ENCODE data around the gene DLGAP1.
A peak's percentile ranks its signal among the peaks of the same experiment; 100 is the strongest.

Gene DLGAP1

DNA sequence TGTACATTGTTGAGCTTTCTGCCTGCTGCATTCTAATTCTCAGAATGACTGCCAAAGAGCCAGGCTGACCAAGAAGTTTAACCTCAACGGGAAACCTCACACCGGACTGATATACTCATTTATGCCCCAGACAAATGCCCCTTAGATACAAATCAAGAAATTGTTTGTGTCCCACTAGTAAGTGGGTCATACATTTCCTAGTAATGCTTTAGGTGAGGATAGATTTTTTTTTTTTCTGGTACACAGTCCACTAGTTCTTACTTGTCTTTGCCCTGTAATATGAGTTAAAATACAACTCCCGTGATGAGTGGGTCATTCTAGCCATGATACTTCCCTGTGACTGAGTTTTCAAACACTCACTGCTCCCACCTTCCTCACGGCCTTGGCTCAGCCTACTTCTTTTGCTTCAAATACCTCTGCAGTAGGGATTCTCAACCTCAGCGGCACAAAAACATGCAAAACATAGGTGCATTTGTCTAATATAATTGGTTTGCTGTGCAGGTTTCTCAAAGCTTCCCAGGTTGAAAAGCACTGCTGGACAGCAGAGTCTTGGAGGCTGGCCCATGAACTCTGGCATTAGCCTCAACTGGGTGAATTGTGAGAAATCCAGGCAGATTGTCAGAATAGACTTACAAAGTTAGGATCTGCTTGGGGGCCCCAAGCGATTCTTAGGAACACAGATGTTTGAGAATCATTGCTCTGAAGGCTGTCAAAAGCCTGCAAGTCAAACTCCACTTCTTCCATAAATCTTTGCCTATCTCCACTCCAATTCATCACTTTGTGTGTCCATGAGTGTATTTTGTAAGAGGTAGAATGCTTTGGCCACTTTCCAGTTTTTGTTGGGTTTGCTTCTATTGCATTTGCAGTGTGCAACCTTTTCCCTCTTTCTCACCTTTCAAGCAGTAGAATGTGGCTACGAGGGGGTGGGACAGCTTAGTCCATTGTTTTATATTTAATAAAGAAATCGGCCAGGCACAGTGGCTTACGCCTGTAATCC, 969.7 kb downstream of the DLGAP1 start:
- DNase-seq = no peak
- POLR2A ChIA-PET = no interaction called here
- 92% methylated on average over 4 of the region's 9 CpGs for WGBS (ENCODE audit: insufficient coverage)
- Histone ChIP-seq H3K27ac (ENCODE audit: insufficient read depth in 1 of 2, low read depth in 1 of 2, low read length in 2 of 2, poor library complexity in 1 of 2, severe bottlenecking in 2 of 2) (no peak overlapping the region), H3K9me3 (ENCODE audit: control extremely low read depth in 1 of 5, control insufficient read depth in 4 of 5, insufficient read depth in 2 of 5, low read depth in 1 of 5, low read length in 4 of 5) (no peaks in the 10 kb centered on the region), H3K27me3 (replicated peaks in 2 of 5; ENCODE audit: control insufficient read depth in 4 of 5, insufficient read depth in 5 of 5, low read length in 4 of 5) (no peaks in the 10 kb centered on the region), H3K36me3 (ENCODE audit: control insufficient read depth in 4 of 4, insufficient read depth in 4 of 4, low read length in 3 of 4) (no peaks in the 10 kb centered on the region), H3K4me3 (ENCODE audit: control insufficient read depth in 1 of 7, extremely low read depth in 1 of 7, insufficient read depth in 4 of 7, low read depth in 2 of 7, low read length in 6 of 7) (no peak overlapping the region), H3K4me1 (ENCODE audit: control extremely low read depth in 1 of 4, control insufficient read depth in 4 of 4, insufficient read depth in 4 of 4, low read length in 3 of 4) (peaks cover 0 to 5% (median 2%) of the 10 kb centered on the region in 4 experiments)
- CTCF ChIA-PET = interaction anchor here (1.0 to 1.3 kb wide), 2 partner anchors 7 to 15 kb away, joined by 3 read pairs; no protein-coding TSS in a partner anchor

GRCh38 chr18:3482258-3482657, 972.8 kb downstream of the DLGAP1 start:
- DNase-seq = no peak
- Histone ChIP-seq H3K9me3 (ENCODE audit: control extremely low read depth in 1 of 5, control insufficient read depth in 4 of 5, insufficient read depth in 2 of 5, low read depth in 1 of 5, low read length in 4 of 5) (no peaks in the 10 kb centered on the region), H3K27me3 (replicated peaks in 2 of 5; ENCODE audit: control insufficient read depth in 4 of 5, insufficient read depth in 5 of 5, low read length in 4 of 5) (no peaks in the 10 kb centered on the region), H3K36me3 (ENCODE audit: control insufficient read depth in 4 of 4, insufficient read depth in 4 of 4, low read length in 3 of 4) (no peaks in the 10 kb centered on the region), H3K27ac (ENCODE audit: insufficient read depth in 1 of 2, low read depth in 1 of 2, low read length in 2 of 2, poor library complexity in 1 of 2, severe bottlenecking in 2 of 2) (no peak overlapping the region), H3K4me1 (ENCODE audit: control extremely low read depth in 1 of 4, control insufficient read depth in 4 of 4, insufficient read depth in 4 of 4, low read length in 3 of 4) (peaks cover 0 to 5% (median under 1%) of the 10 kb centered on the region in 4 experiments), H3K4me3 (ENCODE audit: control insufficient read depth in 1 of 7, extremely low read depth in 1 of 7, insufficient read depth in 4 of 7, low read depth in 2 of 7, low read length in 6 of 7) (no peak overlapping the region)
- ChIA-PET CTCF (interaction anchor here (0.6 to 1.4 kb wide), 13 partner anchors 10 to 185 kb away, joined by 3 to 7 read pairs (median 4); no protein-coding TSS in a partner anchor), POLR2A (interaction anchor here (0.6 kb wide), 1 partner anchor 41 kb away, joined by 3 read pairs; no protein-coding TSS in a partner anchor)
- WGBS (ENCODE audit: insufficient coverage) = no CpG with 5 or more reads among the region's 3 CpGs

DNA sequence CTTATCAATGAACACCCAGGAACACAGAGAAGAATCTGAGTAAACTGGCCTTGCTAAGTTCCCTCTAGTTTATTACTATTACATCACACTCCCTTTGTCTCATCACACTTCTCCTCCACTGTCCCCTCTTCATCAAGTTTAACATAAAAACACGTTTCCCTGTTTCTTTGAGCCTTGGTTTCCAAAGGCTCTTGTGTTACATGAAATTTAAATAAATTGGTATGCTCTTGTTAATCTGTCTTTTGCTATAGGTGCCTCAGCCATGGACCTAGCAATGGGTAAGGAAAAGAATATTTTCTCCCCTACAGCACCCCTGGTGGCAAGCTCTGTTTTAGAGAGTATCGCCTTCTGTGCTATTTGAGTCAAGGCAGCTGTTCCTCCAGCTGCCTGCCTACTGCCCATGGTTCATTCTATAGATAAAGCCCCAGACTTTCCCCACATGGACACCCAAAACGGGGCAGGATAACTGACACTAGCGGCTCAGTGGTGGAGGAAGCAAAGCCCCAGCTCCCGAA, 973.4 kb downstream of the DLGAP1 start:
- no peaks in the 10 kb centered on the region for H3K36me3 ChIP-seq (ENCODE audit: control insufficient read depth in 4 of 4, insufficient read depth in 4 of 4, low read length in 3 of 4)
- WGBS (ENCODE audit: insufficient coverage) = 20% methylated on average over 1 of the region's 5 CpGs
- H3K9me3 ChIP-seq (ENCODE audit: control extremely low read depth in 1 of 5, control insufficient read depth in 4 of 5, insufficient read depth in 2 of 5, low read depth in 1 of 5, low read length in 4 of 5) = no peaks in the 10 kb centered on the region
- DNase-seq = peak in 2 of 3 donors; percentile 43 to 44
- ChIA-PET CTCF (interaction anchor here (0.6 to 1.4 kb wide), 14 partner anchors 10 to 184 kb away, joined by 3 to 7 read pairs (median 4); no protein-coding TSS in a partner anchor), POLR2A (interaction anchor here (0.6 kb wide), 1 partner anchor 42 kb away, joined by 3 read pairs; no protein-coding TSS in a partner anchor)
- H3K27me3 ChIP-seq (replicated peaks in 2 of 5; ENCODE audit: control insufficient read depth in 4 of 5, insufficient read depth in 5 of 5, low read length in 4 of 5) = no peaks in the 10 kb centered on the region
- peaks cover 0 to 4% (median under 1%) of the 10 kb centered on the region in 4 experiments for H3K4me1 ChIP-seq (ENCODE audit: control extremely low read depth in 1 of 4, control insufficient read depth in 4 of 4, insufficient read depth in 4 of 4, low read length in 3 of 4)
- no peak overlapping the region for H3K27ac ChIP-seq (ENCODE audit: insufficient read depth in 1 of 2, low read depth in 1 of 2, low read length in 2 of 2, poor library complexity in 1 of 2, severe bottlenecking in 2 of 2)
- H3K4me3 ChIP-seq (ENCODE audit: control insufficient read depth in 1 of 7, extremely low read depth in 1 of 7, insufficient read depth in 4 of 7, low read depth in 2 of 7, low read length in 6 of 7) = no peak overlapping the region

- no peak for DNase-seq
- Histone ChIP-seq H3K4me1 (ENCODE audit: control extremely low read depth in 1 of 4, control insufficient read depth in 4 of 4, insufficient read depth in 4 of 4, low read length in 3 of 4) (no peaks in the 10 kb centered on the region), H3K36me3 (ENCODE audit: control insufficient read depth in 4 of 4, insufficient read depth in 4 of 4, low read length in 3 of 4) (no peaks in the 10 kb centered on the region), H3K4me3 (ENCODE audit: control insufficient read depth in 1 of 7, extremely low read depth in 1 of 7, insufficient read depth in 4 of 7, low read depth in 2 of 7, low read length in 6 of 7) (no peak overlapping the region), H3K27me3 (replicated peaks in 2 of 5; ENCODE audit: control insufficient read depth in 4 of 5, insufficient read depth in 5 of 5, low read length in 4 of 5) (no peaks in the 10 kb centered on the region), H3K9me3 (ENCODE audit: control extremely low read depth in 1 of 5, control insufficient read depth in 4 of 5, insufficient read depth in 2 of 5, low read depth in 1 of 5, low read length in 4 of 5) (no peaks in the 10 kb centered on the region), H3K27ac (ENCODE audit: insufficient read depth in 1 of 2, low read depth in 1 of 2, low read length in 2 of 2, poor library complexity in 1 of 2, severe bottlenecking in 2 of 2) (no peak overlapping the region)
- 94% methylated on average over 5 of the region's 5 CpGs for WGBS (ENCODE audit: insufficient coverage)
- ChIA-PET POLR2A (no interaction called here), CTCF (interaction anchor here (1.0 to 1.4 kb wide), 8 partner anchors 11 to 183 kb away, joined by 3 to 7 read pairs (median 4); no protein-coding TSS in a partner anchor)
Measured at GRCh38 chr18:3480827-3481573, 974.1 kb downstream of the DLGAP1 start.

GRCh38 chr18:3479978-3480509, 975.1 kb downstream of the DLGAP1 start:
- no peaks in the 10 kb centered on the region for H3K27me3 ChIP-seq (replicated peaks in 2 of 5; ENCODE audit: control insufficient read depth in 4 of 5, insufficient read depth in 5 of 5, low read length in 4 of 5)
- H3K27ac ChIP-seq (ENCODE audit: insufficient read depth in 1 of 2, low read depth in 1 of 2, low read length in 2 of 2, poor library complexity in 1 of 2, severe bottlenecking in 2 of 2) = no peak overlapping the region
- POLR2A ChIA-PET = no interaction called here
- H3K36me3 ChIP-seq (ENCODE audit: control insufficient read depth in 4 of 4, insufficient read depth in 4 of 4, low read length in 3 of 4) = no peaks in the 10 kb centered on the region
- CTCF ChIA-PET = interaction anchor here (1.1 kb wide), 1 partner anchor 26 kb away, joined by 3 read pairs; no protein-coding TSS in a partner anchor
- DNase-seq = no peak
- no peak overlapping the region for H3K4me3 ChIP-seq (ENCODE audit: control insufficient read depth in 1 of 7, extremely low read depth in 1 of 7, insufficient read depth in 4 of 7, low read depth in 2 of 7, low read length in 6 of 7)
- H3K4me1 ChIP-seq (ENCODE audit: control extremely low read depth in 1 of 4, control insufficient read depth in 4 of 4, insufficient read depth in 4 of 4, low read length in 3 of 4) = no peaks in the 10 kb centered on the region
- H3K9me3 ChIP-seq (ENCODE audit: control extremely low read depth in 1 of 5, control insufficient read depth in 4 of 5, insufficient read depth in 2 of 5, low read depth in 1 of 5, low read length in 4 of 5) = peaks cover 0 to under 1% (median 0%) of the 10 kb centered on the region in 5 experiments
- 100% methylated on average over 2 of the region's 5 CpGs for WGBS (ENCODE audit: insufficient coverage)

DNA sequence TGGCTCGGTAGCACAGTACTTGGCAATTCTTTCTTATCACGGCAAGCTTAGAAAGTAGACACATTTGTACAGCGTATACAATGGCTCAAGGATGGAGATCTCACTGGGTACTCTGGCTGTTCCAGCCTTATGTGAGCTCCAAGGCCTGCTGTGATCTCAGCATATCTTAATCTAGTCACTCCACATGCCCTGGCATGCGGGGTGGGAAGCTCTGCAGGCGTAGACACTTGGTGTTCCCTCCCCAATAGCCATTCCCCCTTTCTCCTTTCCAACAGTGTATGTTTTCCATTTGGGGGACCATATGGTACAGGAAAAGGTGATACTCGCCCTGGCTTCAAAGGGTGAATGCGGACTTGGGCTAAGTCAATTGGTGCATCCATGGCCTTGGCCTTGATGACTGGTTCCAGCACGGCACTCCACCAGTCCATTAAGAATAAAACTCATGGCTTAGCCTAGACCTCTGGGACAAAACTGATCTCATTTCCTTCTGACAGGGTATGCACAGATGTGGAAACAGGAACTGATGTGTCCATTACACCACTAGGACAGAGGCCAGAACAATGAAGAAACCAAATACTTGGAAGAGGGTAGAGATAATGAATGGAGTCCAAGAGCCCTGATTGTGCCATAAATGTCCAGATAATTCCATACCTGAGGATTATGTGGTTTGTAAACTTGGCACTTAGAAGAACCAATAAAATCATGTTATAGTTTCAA, 976.7 kb downstream of the DLGAP1 start:
- DNase-seq = no peak
- no peaks in the 10 kb centered on the region for H3K36me3 ChIP-seq (ENCODE audit: control insufficient read depth in 4 of 4, insufficient read depth in 4 of 4, low read length in 3 of 4)
- no peak overlapping the region for H3K27ac ChIP-seq (ENCODE audit: insufficient read depth in 1 of 2, low read depth in 1 of 2, low read length in 2 of 2, poor library complexity in 1 of 2, severe bottlenecking in 2 of 2)
- no peaks in the 10 kb centered on the region for H3K27me3 ChIP-seq (replicated peaks in 2 of 5; ENCODE audit: control insufficient read depth in 4 of 5, insufficient read depth in 5 of 5, low read length in 4 of 5)
- peaks cover 0 to 2% (median 0%) of the 10 kb centered on the region in 5 experiments for H3K9me3 ChIP-seq (ENCODE audit: control extremely low read depth in 1 of 5, control insufficient read depth in 4 of 5, insufficient read depth in 2 of 5, low read depth in 1 of 5, low read length in 4 of 5)
- H3K4me3 ChIP-seq (ENCODE audit: control insufficient read depth in 1 of 7, extremely low read depth in 1 of 7, insufficient read depth in 4 of 7, low read depth in 2 of 7, low read length in 6 of 7) = no peak overlapping the region
- CTCF ChIA-PET = interaction anchor here (0.8 to 1.4 kb wide), 3 partner anchors 8 to 17 kb away, joined by 3 read pairs; no protein-coding TSS in a partner anchor
- WGBS (ENCODE audit: insufficient coverage) = 100% methylated on average over 7 of the region's 8 CpGs
- POLR2A ChIA-PET = interaction anchor here (1.1 kb wide), 1 partner anchor 19 kb away, joined by 3 read pairs; no protein-coding TSS in a partner anchor
- H3K4me1 ChIP-seq (ENCODE audit: control extremely low read depth in 1 of 4, control insufficient read depth in 4 of 4, insufficient read depth in 4 of 4, low read length in 3 of 4) = no peaks in the 10 kb centered on the region
